ENCODE data around the gene AVPI1.
A peak's percentile ranks its signal among the peaks of the same experiment; 100 is the strongest.
"Not testable (repeated sequence)": the region's sequence is repeated elsewhere in the genome, so short reads cannot be mapped to it uniquely, and the experiment has no call there.

The AVPI1 gene

DNA sequence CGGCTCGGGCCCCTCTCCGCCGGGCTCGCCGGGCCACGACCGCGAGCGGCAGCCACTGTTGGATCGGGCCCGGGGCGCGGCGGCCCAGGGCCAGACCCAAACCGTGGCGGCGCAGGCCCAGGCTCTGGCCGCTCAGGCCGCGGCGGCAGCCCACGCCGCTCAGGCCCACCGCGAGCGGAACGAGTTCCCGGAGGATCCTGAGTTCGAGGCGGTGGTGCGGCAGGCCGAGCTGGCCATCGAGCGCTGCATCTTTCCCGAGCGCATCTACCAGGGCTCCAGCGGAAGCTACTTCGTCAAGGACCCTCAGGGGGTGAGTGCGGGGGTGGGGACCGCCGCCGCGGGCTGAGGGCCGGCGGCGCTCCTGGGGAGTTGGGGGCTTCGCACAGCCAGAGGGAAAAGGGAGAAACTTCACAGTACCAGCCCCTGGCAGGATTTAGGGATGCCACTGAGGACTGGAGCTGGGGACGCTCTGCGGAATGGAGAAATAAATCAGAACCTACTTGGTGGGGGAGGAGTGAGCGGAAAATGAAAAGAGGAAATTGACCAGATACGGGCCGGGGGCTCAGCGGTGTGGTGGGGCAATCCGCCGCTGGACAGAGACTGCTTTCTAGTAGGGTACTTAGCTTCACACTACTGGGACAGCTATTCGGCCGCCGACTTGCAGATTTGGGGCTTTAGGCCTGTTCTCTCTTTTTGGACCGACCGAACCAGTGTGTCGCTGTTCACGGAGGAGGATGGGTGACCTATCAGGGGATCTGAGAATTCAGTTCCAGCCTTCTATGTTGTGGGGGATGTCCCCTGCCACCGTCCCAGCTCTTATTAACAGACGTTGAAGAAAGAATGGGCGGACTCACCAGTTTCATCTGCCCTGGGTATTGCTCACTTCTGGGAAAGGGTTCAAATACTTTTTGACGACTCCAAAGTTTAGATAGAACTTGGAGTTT lies 45.9 kb downstream of the AVPI1 start:
- Histone ChIP-seq H3K27me3 (ENCODE audit: low read depth, low read length) (no peaks in the 10 kb centered on the region), H3K4me3 (ENCODE audit: low read length) (peak overlapping the region; percentile 99), H3K27ac (ENCODE audit: low read length) (peak overlapping the region; percentile 79), H2AFZ (ENCODE audit: low read depth, low read length) (peak overlapping the region; percentile 11; the same call in 1 of the 2 replicates), H4K20me1 (ENCODE audit: insufficient read depth, low read length) (peaks cover 7% of the 10 kb centered on the region; the same call in 1 of the 2 replicates), H3K4me1 (ENCODE audit: low read length) (peaks cover 17% of the 10 kb centered on the region), H3K79me2 (ENCODE audit: low read length) (peaks cover 36% of the 10 kb centered on the region), H3K4me2 (ENCODE audit: low read length) (peak overlapping the region; percentile 71), H3K9ac (ENCODE audit: low read length) (peak overlapping the region; percentile 94), H3K36me3 (replicated peaks; ENCODE audit: low read depth, low read length) (peaks cover 13% of the 10 kb centered on the region), H3K9me3 (ENCODE audit: insufficient read depth, low read length) (no peaks in the 10 kb centered on the region)
- TF ChIP-seq, protein P1, sequence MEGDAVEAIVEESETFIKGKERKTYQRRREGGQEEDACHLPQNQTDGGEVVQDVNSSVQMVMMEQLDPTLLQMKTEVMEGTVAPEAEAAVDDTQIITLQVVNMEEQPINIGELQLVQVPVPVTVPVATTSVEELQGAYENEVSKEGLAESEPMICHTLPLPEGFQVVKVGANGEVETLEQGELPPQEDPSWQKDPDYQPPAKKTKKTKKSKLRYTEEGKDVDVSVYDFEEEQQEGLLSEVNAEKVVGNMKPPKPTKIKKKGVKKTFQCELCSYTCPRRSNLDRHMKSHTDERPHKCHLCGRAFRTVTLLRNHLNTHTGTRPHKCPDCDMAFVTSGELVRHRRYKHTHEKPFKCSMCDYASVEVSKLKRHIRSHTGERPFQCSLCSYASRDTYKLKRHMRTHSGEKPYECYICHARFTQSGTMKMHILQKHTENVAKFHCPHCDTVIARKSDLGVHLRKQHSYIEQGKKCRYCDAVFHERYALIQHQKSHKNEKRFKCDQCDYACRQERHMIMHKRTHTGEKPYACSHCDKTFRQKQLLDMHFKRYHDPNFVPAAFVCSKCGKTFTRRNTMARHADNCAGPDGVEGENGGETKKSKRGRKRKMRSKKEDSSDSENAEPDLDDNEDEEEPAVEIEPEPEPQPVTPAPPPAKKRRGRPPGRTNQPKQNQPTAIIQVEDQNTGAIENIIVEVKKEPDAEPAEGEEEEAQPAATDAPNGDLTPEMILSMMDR (IDR thresholded peaks at IDR 0.05; ENCODE audit: low read depth, low read length) = no peak
- TF ChIP-seq EZH2phosphoT487 (IDR thresholded peaks at IDR 0.05; ENCODE audit: low read depth) = no peak

DNA sequence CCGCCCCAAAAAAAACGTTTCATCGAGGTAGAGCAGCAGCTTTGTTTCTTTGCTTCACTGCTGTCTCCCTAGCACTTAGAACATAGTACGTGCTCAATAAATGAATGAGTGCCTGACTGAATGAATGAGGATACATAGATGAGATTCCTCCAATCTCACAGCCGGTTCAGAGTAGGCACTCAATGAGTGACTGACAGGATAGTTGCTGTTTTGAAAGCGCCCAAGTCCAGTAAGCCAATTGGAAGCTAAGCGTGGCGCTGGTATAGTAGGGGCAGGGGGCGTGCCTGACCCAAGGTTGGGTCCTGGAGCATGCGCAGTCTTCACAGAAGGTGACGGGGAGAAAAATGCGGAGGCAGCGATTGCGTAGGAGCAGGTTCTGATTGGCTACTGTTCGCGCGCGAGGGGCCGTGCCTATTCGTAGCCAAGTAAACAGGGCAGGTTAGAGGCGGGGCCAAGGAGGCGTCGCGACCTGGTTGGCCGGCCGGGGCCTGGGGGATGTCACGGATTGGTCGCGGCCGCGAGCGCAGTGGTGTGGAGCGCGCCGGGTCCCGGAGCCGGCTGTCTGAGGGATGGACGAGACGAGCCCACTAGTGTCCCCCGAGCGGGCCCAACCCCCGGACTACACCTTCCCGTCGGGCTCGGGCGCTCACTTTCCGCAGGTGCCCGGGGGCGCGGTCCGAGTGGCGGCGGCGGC lies 46.7 kb downstream of the AVPI1 start, which contains the start of gene PI4K2A:
Gene PI4K2A, plus strand, starts transcription at position 498 of the 694 bp plus-strand sequence. Its CDS starts 72 bp downstream, at position 570.
- H2AFZ ChIP-seq (ENCODE audit: low read depth, low read length) = peak within 1 kb of the TSS; percentile 70; the same call in 1 of the 2 replicates

DNA sequence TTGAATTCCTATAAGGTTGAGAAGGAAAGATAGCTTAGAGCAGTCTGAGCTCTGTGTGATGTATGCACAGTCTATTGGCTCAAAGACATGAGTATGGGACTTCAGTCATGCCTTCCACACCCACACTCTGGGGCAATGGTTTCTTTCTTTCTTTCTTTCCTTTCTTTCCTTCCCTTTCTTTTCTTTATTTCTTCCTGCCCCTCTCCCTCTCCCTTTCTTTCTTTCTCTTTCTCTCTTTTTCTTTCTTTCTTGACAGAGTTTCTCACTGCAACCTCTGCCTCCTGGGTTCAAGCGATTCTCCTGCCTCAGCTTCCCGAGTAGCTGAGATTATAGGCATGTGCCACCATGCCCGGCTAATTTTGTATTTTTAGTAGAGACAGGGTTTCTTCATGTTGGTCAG lies 48.0 kb downstream of the AVPI1 start:
- not testable (repeated sequence) for H2AFZ ChIP-seq (ENCODE audit: low read depth, low read length); H3K4me2 ChIP-seq (ENCODE audit: low read length); H3K4me3 ChIP-seq (ENCODE audit: low read length); H3K9me3 ChIP-seq (ENCODE audit: insufficient read depth, low read length); H3K27ac ChIP-seq (ENCODE audit: low read length); H3K9ac ChIP-seq (ENCODE audit: low read length); H3K36me3 ChIP-seq (replicated peaks; ENCODE audit: low read depth, low read length); H4K20me1 ChIP-seq (ENCODE audit: insufficient read depth, low read length); H3K27me3 ChIP-seq (ENCODE audit: low read depth, low read length)
- H3K4me1 ChIP-seq (ENCODE audit: low read length) = peaks cover 17% of the 10 kb centered on the region
- peaks cover 31% of the 10 kb centered on the region for H3K79me2 ChIP-seq (ENCODE audit: low read length)

More for the DNA sequence above, 46.7 kb downstream of the AVPI1 start, which contains the start of gene PI4K2A:
- H3K4me2 ChIP-seq (ENCODE audit: low read length) = peak within 1 kb of the TSS; percentile 71
- peak within 1 kb of the TSS; percentile 99 for H3K4me3 ChIP-seq (ENCODE audit: low read length)
- peaks cover 13% of the 10 kb centered on the region for H3K36me3 ChIP-seq (replicated peaks; ENCODE audit: low read depth, low read length)
- peaks cover 17% of the 10 kb centered on the region for H3K4me1 ChIP-seq (ENCODE audit: low read length)
- TF ChIP-seq EZH2phosphoT487 (IDR thresholded peaks at IDR 0.05; ENCODE audit: low read depth) = no peak
- TF ChIP-seq, protein P1 (IDR thresholded peaks at IDR 0.05; ENCODE audit: low read depth, low read length) = no peak
- H3K9me3 ChIP-seq (ENCODE audit: insufficient read depth, low read length) = no peaks in the 10 kb centered on the region
- peaks cover 36% of the 10 kb centered on the region for H3K79me2 ChIP-seq (ENCODE audit: low read length)
- peaks cover 7% of the 10 kb centered on the region; the same call in 1 of the 2 replicates for H4K20me1 ChIP-seq (ENCODE audit: insufficient read depth, low read length)
- no peaks in the 10 kb centered on the region for H3K27me3 ChIP-seq (ENCODE audit: low read depth, low read length)
- peak within 1 kb of the TSS; percentile 94 for H3K9ac ChIP-seq (ENCODE audit: low read length)
- peak within 1 kb of the TSS; percentile 79 for H3K27ac ChIP-seq (ENCODE audit: low read length)

DNA sequence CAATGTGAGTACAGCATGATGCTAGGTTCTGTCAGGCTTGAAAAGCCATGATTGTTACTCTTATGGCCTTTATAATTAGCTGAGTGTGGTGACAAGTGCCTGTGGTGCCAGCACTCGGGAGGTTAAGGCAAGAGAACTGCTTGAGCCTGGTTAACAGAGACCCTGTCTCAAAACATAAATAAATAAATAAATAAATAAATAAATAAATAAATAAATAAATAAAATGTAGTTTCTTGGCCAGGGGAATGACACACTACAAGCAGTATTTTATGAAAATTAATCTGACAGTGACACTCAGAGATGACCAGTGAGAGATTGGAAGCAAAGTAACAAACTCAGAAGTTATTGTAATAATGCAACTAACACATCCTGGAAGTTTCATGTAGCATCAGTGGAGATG lies 51.5 kb downstream of the AVPI1 start:
- no peaks in the 10 kb centered on the region for H4K20me1 ChIP-seq (ENCODE audit: insufficient read depth, low read length)
- H3K4me2 ChIP-seq (ENCODE audit: low read length) = no peak overlapping the region
- no peak overlapping the region for H3K4me3 ChIP-seq (ENCODE audit: low read length)
- H3K27ac ChIP-seq (ENCODE audit: low read length) = no peak overlapping the region
- H3K79me2 ChIP-seq (ENCODE audit: low read length) = no peaks in the 10 kb centered on the region
- H3K27me3 ChIP-seq (ENCODE audit: low read depth, low read length) = no peaks in the 10 kb centered on the region
- H3K9me3 ChIP-seq (ENCODE audit: insufficient read depth, low read length) = no peaks in the 10 kb centered on the region
- peaks cover 13% of the 10 kb centered on the region for H3K4me1 ChIP-seq (ENCODE audit: low read length)
- H3K9ac ChIP-seq (ENCODE audit: low read length) = no peak overlapping the region
- H3K36me3 ChIP-seq (replicated peaks; ENCODE audit: low read depth, low read length) = no peaks in the 10 kb centered on the region
- no peak overlapping the region for H2AFZ ChIP-seq (ENCODE audit: low read depth, low read length)
- no peak for TF ChIP-seq EZH2phosphoT487 (IDR thresholded peaks at IDR 0.05; ENCODE audit: low read depth)
- TF ChIP-seq, protein P1 (IDR thresholded peaks at IDR 0.05; ENCODE audit: low read depth, low read length) = no peak

Data from OCI-LY3 (cell line).